ENCODE data around the gene WDR62. TPM values are rescaled to one million over a fixed set of nuclear protein-coding genes. Genes with fewer than 3 reads are reported as not detected.
"Not testable (repeated sequence)": the region's sequence is repeated elsewhere in the genome, so short reads cannot be mapped to it uniquely, and the experiment has no call there.

Gene WDR62
- total RNA-seq, 2 experiments from 2014 or later, result 13.6 to 14.3 TPM

- DNase-seq, result peak; percentile 96
- Mint-ChIP-seq H3K4me1 (peaks cover 31% of the 10 kb centered on the region), H3K27me3 (no peaks in the 10 kb centered on the region), H3K9me3 (ENCODE audit: low read depth) (no peaks in the 10 kb centered on the region), H3K27ac (peak within 1 kb of the TSS; percentile 93), H3K36me3 (ENCODE audit: low read depth) (peaks cover 38% of the 10 kb centered on the region), H3K4me3 (peak within 1 kb of the TSS; percentile 98)
- ATAC-seq, result peak; percentile 55
- intact Hi-C loops (cut with DNase I, micrococcal nuclease), result loop anchor here (1.0 to 10.0 kb wide), 22 partner anchors 12 to 1102 kb away; partner anchors contain the start of genes ALKBH6 (in 2 of the 2), THAP8 (in 2 of the 2), WDR62 (in 2 of the 2) and ARHGAP33 (in 1 of the 2)
- ChIA-PET POLR2A (interaction anchor here (0.7 to 1.3 kb wide), 7 partner anchors 8 to 102 kb away, joined by 3 to 12 read pairs (median 5); partner anchors contain the start of genes ALKBH6, CAPNS1, THAP8 and ZNF146), CTCF (interaction anchor here (0.8 to 1.2 kb wide), 4 partner anchors 12 to 62 kb away, joined by 3 to 8 read pairs (median 4); partner anchors contain the start of gene THAP8)
These were observed 61.0 kb downstream of the WDR62 start, which contains the start of gene TBCB for GRCh38 chr19:36115453-36116343. TBCB (plus strand) TSS chr19:36115468; CDS start chr19:36115561, 93 bp downstream.

DNA sequence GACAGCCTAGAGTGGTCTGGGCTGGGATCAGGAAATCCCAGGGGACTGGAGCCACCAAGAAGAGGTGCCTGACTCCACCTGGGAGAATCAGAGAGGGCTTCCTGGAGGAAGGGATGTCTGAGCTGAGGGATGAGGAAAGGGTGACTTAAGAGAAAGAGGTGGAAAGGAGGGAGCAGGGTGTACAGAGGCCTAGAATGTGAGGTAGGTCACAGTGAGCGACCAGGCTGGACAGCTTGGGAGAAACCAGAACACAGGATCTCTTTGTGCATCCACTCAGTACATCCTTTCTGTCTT is 61.6 kb downstream of the WDR62 start:
- ATAC-seq, result no peak
- peaks cover 36% of the 10 kb centered on the region for H3K36me3 Mint-ChIP-seq (ENCODE audit: low read depth)
- H3K9me3 Mint-ChIP-seq (ENCODE audit: low read depth), result no peaks in the 10 kb centered on the region
- CTCF ChIA-PET, result interaction anchor here (0.6 to 1.2 kb wide), 2 partner anchors 12 to 169 kb away, joined by 3 to 4 read pairs; no protein-coding TSS in a partner anchor
- H3K4me1 Mint-ChIP-seq, result peaks cover 31% of the 10 kb centered on the region
- POLR2A ChIA-PET, result no interaction called here
- peak overlapping the region; percentile 98 for H3K4me3 Mint-ChIP-seq
- peak overlapping the region; percentile 93 for H3K27ac Mint-ChIP-seq
- intact Hi-C loops (cut with DNase I, micrococcal nuclease), result loop anchor here (5.0 to 10.0 kb wide), 2 partner anchors 401 to 1101 kb away; partner anchors contain the start of genes KMT2B (in 1 of the 2) and ZNF383 (in 1 of the 2)
- no peaks in the 10 kb centered on the region for H3K27me3 Mint-ChIP-seq
- no peak for DNase-seq

GRCh38 chr19:36120092-36120983 is 65.6 kb downstream of the WDR62 start:
- Mint-ChIP-seq H3K4me3 (no peak overlapping the region), H3K36me3 (ENCODE audit: low read depth) (peaks cover 24% of the 10 kb centered on the region), H3K9me3 (ENCODE audit: low read depth) (no peaks in the 10 kb centered on the region), H3K4me1 (peaks cover 20% of the 10 kb centered on the region), H3K27ac (no peak overlapping the region), H3K27me3 (no peaks in the 10 kb centered on the region)
- DNase-seq (no peak), ATAC-seq (no peak)
- ChIA-PET POLR2A (no interaction called here), CTCF (interaction anchor here (1.0 to 1.2 kb wide), 2 partner anchors 8 to 50 kb away, joined by 5 to 6 read pairs; no protein-coding TSS in a partner anchor)
- intact Hi-C loops (cut with DNase I, micrococcal nuclease), result loop anchor here in 1 of 2 experiments (10.0 kb wide), 1 partner anchor 364 kb away; the partner anchor contains the start of gene ZNF566

GRCh38 chr19:36120984-36121358 is 66.3 kb downstream of the WDR62 start:
- Mint-ChIP-seq H3K36me3 (ENCODE audit: low read depth) (peaks cover 31% of the 10 kb centered on the region), H3K27me3 (no peaks in the 10 kb centered on the region), H3K27ac (no peak overlapping the region), H3K9me3 (ENCODE audit: low read depth) (no peaks in the 10 kb centered on the region), H3K4me3 (no peak overlapping the region), H3K4me1 (peaks cover 25% of the 10 kb centered on the region)
- intact Hi-C loops (cut with DNase I, micrococcal nuclease), result loop anchor here in 1 of 2 experiments (10.0 kb wide), 1 partner anchor 364 kb away; the partner anchor contains the start of gene ZNF566
- ChIA-PET CTCF (no interaction called here), POLR2A (no interaction called here)
- no peak for DNase-seq
- no peak for ATAC-seq

DNA sequence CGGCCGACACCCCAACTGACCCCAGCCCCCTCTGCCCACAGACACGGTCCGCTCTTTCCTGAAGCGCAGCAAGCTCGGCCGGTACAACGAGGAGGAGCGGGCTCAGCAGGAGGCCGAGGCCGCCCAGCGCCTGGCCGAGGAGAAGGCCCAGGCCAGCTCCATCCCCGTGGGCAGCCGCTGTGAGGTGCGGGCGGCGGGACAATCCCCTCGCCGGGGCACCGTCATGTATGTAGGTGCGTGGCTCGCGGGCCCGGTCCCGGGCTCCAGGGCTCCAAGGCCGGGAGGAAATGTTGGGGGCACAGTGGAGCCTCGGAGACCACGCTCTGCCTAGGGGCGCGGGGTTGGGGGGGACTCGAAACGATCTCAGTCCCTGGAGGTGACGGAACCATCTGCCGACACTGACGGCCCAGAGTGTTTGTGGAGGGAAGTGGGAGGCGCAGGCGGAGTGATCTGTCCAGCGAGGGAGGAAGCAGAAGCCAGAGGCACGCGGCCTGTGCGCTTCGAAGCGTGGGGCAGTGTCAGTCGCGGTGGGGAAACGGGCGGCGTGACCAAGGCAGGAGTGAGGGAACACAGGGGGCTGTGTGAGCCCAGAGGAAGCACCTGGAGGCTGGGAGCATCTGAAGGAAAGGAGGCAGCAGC is 66.9 kb downstream of the WDR62 start:
- no peak overlapping the region for H3K4me3 Mint-ChIP-seq

DNA sequence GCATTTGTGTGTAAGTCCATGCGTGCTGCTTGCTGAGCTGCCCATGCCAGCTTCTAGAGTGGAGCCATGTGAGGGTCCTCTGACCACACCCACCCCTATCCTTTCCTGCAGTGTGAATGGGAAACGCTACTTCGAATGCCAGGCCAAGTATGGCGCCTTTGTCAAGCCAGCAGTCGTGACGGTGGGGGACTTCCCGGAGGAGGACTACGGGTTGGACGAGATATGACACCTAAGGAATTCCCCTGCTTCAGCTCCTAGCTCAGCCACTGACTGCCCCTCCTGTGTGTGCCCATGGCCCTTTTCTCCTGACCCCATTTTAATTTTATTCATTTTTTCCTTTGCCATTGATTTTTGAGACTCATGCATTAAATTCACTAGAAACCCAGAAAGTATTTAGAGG is 70.9 kb downstream of the WDR62 start:
- peaks cover 10% of the 10 kb centered on the region for H3K36me3 Mint-ChIP-seq (ENCODE audit: low read depth)
- ChIA-PET POLR2A (no interaction called here), CTCF (interaction anchor here (0.7 to 0.9 kb wide), 2 partner anchors 44 to 87 kb away, joined by 3 to 4 read pairs; no protein-coding TSS in a partner anchor)
- H3K27me3 Mint-ChIP-seq, result no peaks in the 10 kb centered on the region
- peak overlapping the region; percentile 38 for H3K27ac Mint-ChIP-seq
- intact Hi-C loops (cut with DNase I, micrococcal nuclease), result loop anchor here (5.0 to 10.0 kb wide), 3 partner anchors 359 to 792 kb away; partner anchors contain the start of genes ZNF529 (in 1 of the 2), ZNF566 (in 1 of the 2), ZNF568 (in 1 of the 2) and ZNF829 (in 1 of the 2)
- DNase-seq (peak; percentile 35), ATAC-seq (no peak)
- H3K4me3 Mint-ChIP-seq, result no peak overlapping the region
- H3K4me1 Mint-ChIP-seq, result peaks cover 15% of the 10 kb centered on the region
- no peaks in the 10 kb centered on the region for H3K9me3 Mint-ChIP-seq (ENCODE audit: low read depth)

More for the DNA sequence above, 66.9 kb downstream of the WDR62 start:
- CTCF ChIA-PET, result no interaction called here
- H3K36me3 Mint-ChIP-seq (ENCODE audit: low read depth), result peaks cover 27% of the 10 kb centered on the region
- intact Hi-C loops (cut with DNase I, micrococcal nuclease), result loop anchor here in 1 of 2 experiments (10.0 kb wide), 1 partner anchor 363 kb away; the partner anchor contains the start of gene ZNF566
- DNase-seq (no peak), ATAC-seq (no peak)
- H3K4me1 Mint-ChIP-seq, result peaks cover 20% of the 10 kb centered on the region
- H3K9me3 Mint-ChIP-seq (ENCODE audit: low read depth), result no peaks in the 10 kb centered on the region
- H3K27ac Mint-ChIP-seq, result no peak overlapping the region
- H3K27me3 Mint-ChIP-seq, result no peaks in the 10 kb centered on the region
- POLR2A ChIA-PET, result no interaction called here

- no peaks in the 10 kb centered on the region for H3K9me3 Mint-ChIP-seq (ENCODE audit: low read depth)
- peaks cover 28% of the 10 kb centered on the region for H3K4me1 Mint-ChIP-seq
- peaks cover 8% of the 10 kb centered on the region for H3K36me3 Mint-ChIP-seq (ENCODE audit: low read depth)
- H3K27me3 Mint-ChIP-seq, result no peaks in the 10 kb centered on the region
- no peak for DNase-seq
- ATAC-seq, result no peak
- peak overlapping the region; percentile 98 for H3K27ac Mint-ChIP-seq
- intact Hi-C loops (cut with DNase I, micrococcal nuclease), result loop anchor here (1.0 to 10.0 kb wide), 7 partner anchors 11 to 789 kb away; partner anchors contain the start of genes TBCB (in 1 of the 2), ZFP14 (in 1 of the 2), ZNF529 (in 1 of the 2) and ZNF565 (in 1 of the 2)
- ChIA-PET POLR2A (interaction anchor here (0.7 to 1.8 kb wide), 5 partner anchors 10 to 400 kb away, joined by 3 to 12 read pairs (median 6); partner anchors contain the start of genes CAPNS1, POLR2I, TBCB and ZNF146), CTCF (interaction anchor here (0.6 to 3.6 kb wide), 28 partner anchors 8 to 250 kb away, joined by 3 to 59 read pairs (median 4); partner anchors contain the start of genes CAPNS1, POLR2I, TBCB and ZNF146)
- peak overlapping the region; percentile 79 for H3K4me3 Mint-ChIP-seq
These were observed 73.7 kb downstream of the WDR62 start for GRCh38 chr19:36128392-36128736.

- H3K4me3 Mint-ChIP-seq; H3K27ac Mint-ChIP-seq; ATAC-seq; DNase-seq; H3K36me3 Mint-ChIP-seq (ENCODE audit: low read depth); CTCF ChIA-PET; H3K9me3 Mint-ChIP-seq (ENCODE audit: low read depth); H3K27me3 Mint-ChIP-seq: not testable (repeated sequence)
- peaks cover 25% of the 10 kb centered on the region for H3K4me1 Mint-ChIP-seq
- intact Hi-C loops (cut with DNase I, micrococcal nuclease), result loop anchor here in 1 of 2 experiments (10.0 kb wide), 2 partner anchors 474 to 1184 kb away; partner anchors contain the start of gene ZNF382
- POLR2A ChIA-PET, result interaction anchor here (0.6 kb wide), 1 partner anchor 1759 kb away, joined by 3 read pairs; no protein-coding TSS in a partner anchor
These were observed 76.5 kb downstream of the WDR62 start for GRCh38 chr19:36131221-36131620.

GRCh38 chr19:36134867-36135266 is 80.2 kb downstream of the WDR62 start:
- H3K9me3 Mint-ChIP-seq (ENCODE audit: low read depth); POLR2A ChIA-PET; CTCF ChIA-PET; DNase-seq; H3K4me3 Mint-ChIP-seq; H3K27me3 Mint-ChIP-seq; ATAC-seq; H3K27ac Mint-ChIP-seq; H3K36me3 Mint-ChIP-seq (ENCODE audit: low read depth): not testable (repeated sequence)
- intact Hi-C loops (cut with DNase I, micrococcal nuclease), result loop anchor here in 1 of 2 experiments (10.0 kb wide), 2 partner anchors 470 to 1180 kb away; partner anchors contain the start of gene ZNF382
- H3K4me1 Mint-ChIP-seq, result peaks cover 31% of the 10 kb centered on the region
